Measurements from ENCODE around the gene SNX9.

The SNX9 gene

DNA sequence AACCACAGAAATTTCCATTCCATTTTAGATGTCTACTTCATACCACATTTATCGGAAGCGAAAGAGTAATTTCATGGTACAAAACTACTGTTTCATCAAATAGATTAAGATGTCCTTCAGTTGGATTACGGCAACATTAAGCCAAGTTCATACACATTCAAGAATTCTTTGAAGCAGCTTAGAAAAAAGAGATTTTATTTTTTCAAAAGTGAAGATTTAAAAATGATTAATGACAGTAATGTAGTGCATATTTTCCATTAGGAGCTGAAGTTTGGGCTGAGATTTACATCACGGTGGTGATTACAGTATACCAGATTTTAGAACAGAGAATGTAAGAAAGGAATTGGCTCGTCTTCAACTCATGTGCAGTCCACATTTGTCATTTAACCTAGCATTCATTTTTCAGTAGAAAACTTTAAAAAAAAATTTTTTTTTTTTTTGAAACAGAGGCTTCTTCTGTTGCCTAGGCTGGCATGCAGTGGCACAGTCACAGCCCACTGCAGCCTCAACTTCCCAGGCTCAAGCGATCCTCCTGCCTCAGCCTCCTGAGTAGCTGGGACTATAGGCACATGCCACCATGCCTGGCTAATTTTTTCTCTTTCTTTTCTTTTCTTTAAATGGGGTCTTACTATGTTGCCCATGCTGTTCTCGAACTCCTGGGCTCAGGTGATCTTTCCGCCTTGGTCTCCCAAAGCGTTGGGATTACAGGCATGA, 160.5 kb downstream of the SNX9 start:
- DNase-seq = no peak

DNA sequence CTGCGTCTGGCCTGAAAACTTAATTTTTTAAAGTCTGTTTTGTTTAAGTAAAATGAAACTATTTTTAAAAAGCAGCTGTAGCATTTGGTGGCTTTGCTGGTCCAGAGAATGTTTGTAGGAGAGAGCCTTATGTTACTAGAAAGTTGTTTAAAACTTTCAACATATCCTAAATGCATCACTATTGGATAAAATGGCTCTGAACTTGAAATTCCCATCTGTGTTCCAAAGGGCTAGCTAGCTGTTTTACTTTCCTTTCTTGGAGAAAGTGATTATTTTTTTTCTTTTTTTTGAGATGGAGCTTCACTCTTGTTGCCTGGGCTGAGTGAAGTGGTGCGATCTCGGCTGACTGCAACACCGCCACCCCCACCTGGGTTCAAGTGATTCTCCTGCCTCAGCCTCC, 161.1 kb downstream of the SNX9 start:
- no peak for DNase-seq

DNA sequence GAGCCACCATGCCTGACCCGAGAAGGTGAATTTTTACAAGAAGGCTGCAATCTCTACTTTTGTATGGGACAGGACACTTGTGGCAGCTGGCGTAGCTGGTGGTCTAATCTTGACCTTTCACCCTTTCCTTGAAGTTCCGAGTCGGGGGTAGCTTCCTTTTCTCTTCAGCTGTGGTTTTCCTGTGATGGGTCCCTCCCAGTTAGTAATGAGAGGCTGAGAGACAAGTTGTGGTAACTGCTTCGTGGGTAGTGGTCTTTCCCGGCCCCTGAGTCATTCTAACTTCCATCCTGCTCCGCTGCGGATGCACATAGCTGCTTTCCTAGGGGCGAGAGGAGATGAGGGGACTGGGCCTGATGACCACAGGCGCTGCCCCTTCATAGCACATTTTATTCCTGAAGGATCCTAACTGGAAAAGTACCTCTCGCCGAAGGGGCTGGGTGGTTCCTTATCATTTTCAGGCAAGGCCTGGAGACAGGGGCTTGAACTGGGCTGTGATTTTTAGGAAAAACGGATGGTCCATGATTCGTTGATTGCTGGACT, 161.7 kb downstream of the SNX9 start:
- no peak for DNase-seq

DNA sequence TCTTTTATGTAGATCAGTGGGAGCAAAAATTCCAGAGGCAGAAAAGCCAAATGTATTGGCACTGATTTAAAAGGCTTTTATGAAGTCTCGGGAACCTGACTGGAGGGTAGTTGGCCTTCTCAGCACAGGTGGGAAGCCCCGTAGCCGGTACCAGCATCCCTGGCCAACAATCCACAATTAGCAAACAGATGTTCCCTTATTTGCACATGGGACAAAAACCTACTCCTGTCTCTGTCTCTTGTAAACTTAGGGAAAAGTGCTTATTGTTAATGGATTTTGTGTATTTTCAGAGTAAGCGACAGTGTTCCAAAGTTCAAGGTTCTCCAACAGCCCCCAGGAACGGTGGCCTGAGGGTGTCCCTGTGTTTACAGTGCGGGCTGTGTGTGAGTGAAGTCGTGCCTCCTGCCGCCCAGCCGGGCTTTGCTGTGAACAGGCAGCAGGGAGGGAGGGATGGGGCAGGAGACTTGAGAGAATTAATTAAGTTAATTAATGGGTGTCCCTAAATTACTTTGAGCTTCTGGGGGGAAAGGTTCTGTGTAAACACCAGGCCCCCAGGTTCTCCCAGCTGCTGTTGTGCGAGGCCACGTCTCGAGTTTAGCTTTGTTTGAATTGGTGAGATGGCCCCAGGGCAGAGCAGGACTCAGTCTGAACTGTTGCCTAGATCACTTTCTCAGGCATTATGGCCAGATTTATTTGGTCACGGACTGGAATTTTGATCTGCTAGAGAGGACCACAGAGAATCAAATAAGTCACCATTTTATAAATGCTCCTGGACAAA, 162.5 kb downstream of the SNX9 start:
- DNase-seq = no peak

DNA sequence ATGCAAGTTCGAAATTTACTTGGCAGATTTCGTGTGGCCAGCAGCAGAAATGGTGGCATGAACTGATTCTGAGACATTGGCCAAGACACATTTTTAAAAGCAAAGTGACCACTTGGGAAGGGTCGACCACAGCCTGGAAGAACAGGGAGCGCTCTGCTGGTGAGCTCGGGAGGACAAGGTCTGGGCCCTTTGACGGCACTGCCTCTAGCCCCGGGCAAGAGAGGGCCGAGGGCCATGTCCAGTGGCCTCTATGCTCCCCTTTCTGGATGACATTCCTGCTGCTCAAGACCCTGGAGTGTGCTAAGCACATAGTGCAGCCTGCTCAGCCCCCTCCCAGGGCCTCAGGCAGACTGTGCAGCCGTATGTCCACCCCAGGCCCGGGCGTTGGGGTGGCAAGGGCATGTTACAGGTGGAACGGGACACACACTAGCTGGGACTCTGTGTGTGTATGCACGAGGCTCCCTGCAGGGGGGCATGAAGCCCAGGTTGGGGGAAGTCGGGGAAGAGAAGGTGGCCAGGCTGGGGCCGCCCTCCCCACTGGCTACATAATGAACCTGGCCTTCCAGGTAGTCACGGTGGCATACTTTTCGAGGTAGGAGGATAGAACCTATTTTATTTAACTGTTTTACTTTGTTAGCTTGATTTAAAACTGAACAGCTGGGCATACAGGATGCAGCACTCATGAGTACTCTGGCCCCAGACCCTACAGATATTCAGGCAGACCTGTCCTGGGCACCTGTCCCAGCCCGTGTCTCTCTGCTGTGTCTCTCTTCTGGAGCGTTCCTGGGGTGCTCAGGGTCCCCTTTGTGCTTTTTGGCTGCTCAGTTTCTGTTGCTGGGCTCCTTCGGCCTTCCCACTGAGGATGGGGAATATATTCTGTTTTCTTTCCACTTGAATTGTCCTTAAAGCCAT, 165.0 kb downstream of the SNX9 start:
- DNase-seq = no peak

DNA sequence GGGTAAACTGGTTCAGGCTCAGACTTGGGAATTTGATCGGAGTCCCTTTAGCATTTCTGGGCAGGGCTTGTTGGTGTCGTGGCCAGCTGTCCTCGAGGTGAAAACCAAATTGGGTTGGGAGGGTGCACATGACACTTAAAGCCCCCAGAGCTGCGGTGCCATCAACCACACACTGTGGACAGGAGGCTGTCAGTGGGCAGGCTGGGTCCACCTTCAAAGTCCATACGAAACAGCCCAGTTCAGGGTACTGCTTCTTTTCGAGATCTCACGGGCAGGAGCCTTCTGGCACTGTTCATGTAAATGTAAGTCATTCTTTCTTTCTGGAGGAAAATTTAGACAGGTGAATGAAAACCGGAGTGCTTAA, 165.6 kb downstream of the SNX9 start:
- no peak for DNase-seq

DNA sequence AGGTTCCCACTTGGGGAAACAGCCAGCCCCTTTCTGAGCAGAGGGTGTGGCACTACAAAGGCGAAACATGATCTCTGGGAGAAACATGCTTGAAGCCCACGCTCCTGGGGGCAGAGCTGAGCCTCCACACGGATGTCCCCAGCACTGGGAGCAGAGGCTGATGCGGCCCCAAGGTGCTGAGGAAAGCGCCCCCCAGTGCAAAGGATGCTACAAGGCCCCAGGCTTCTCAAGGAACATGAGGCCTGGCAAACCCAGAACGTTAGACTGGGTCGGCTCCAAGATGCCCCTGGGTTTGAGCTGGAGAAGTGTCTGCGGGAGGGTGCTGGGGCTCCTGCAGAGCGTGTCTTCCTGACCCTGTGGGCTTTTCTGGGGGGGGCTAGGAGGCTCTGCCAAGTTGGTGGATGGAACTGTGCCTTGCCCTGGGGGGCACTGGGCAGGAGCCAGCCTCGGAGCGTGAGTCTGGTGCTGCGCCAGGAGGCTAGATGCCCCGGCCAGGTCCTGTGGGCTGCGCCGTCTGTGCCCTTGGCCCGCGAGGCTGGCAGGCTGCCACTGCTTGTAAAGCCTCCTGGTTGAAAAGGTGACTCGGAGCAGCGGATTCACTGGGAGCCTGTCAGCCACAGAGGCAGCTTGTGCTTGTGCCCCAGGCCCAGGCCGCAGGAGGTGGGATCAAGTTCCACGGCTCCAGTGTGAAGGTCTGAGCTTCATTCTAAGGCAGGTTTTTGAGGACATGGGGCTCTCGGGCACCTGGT, 166.7 kb downstream of the SNX9 start:
- DNase-seq = no peak

DNA sequence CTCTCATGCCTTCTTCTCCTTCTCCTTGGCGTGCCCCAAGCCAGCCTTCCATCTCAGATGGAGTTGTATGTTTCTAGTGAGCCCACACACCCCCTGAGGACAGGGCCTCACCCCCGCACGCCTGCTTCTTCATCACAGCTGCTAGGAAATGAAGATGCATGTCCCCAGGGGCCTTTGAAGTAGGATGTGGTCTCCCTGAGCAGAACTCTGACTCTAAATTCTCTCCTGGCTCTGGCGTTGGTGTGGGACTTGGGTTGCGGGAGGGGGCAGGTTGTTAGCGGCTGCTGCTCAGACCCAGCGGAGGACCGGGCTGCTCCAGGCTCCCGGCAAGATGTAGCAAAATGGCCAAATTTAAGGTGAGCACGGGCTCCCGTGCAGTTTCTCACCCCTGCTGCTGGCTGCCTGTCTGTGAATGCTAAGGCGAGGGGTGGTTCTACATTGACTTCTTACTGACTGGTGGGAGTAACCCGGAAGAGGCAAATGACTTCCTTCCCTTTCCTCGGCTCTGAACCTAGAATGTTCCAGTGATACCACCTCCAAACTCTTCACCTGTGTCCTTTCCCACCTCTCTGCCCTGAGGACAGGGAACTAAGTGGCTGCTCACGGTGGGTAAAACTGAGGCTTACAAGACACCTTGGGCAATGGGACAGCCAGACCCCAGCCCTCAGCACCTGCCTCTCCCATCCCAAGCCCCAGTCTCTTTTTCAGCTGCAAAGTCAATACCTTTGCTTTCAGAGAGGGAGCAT, 167.4 kb downstream of the SNX9 start:
- DNase-seq = peak; percentile 8

DNA sequence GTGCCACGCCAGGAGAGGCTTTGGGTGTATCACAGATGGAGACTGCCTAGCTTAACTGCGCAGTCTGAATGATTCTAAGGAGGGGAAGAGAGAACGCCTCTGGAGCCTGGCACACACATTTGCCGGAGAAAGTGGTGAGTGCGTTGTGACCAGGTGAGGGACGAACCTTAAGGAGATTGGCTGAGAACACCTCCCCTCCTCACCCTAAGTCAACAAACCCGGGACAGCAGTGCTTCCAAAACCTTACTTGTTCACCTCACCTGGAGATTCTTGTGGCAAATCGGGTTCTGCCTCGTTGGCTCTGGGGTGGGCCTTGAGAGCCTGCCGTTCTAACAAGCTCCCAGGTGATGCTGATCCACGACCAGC, 168.0 kb downstream of the SNX9 start:
- DNase-seq = no peak

DNA sequence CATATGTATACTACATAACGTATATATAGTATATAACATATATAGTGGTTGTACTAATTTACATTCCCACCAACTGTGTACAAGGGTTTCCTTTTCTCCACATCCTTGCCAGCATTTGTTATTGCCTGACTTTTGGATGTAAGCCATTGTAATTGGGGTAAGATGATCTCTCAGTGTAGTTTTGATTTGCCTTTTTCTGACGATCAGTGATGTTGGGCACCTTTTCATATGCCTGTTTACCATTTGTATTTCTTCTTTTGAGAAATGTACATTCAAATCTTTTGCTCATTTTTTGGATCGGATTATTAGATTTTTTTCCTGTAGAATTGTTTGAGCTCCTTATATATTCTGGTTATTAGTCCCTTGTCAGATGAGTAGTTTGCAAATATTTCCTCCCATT, 170.0 kb downstream of the SNX9 start:
- DNase-seq = no peak

DNA sequence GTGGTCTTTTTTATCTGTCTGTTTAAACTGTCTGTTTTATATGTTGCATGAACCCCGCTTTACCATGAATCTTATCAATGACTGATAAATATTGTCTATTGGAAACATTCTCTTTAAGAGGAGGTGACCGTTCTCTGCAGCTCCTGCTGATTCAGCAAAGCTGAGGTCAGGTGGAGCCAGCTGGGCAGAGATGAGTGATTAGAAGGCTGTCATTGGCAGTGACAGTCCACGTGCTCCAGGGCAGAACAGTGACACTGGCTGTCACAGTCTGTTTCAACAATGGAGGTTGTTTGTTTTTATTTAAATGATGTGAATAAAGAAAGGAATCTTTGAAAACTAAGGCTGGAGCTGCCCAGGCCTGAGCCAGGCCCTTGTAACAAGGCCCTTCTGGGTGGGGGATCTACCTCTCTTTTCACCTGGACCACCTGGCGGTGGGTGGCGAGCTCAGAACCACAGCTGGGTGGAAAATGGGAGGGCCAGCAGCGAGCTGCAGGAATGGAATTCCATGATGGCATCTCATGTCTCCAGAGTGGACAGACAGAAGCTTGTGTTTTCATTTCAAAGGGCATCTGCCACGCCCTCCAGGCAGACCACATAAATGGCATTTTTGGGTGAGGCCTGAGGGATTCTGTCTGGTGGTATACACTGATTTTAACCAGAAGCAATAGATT, 171.2 kb downstream of the SNX9 start:
- DNase-seq = no peak
